Neuron (in vitro differentiated cells): ENCODE results near the gene CHTF18.
"Not testable (repeated sequence)": the region's sequence is repeated elsewhere in the genome, so short reads cannot be mapped to it uniquely, and the experiment has no call there.

Experiments used
- H2AFZ ChIP-seq: one replicate; pipeline ENCODE4 v1.6.1; 2013; ENCODE audit warnings: low read depth, mild to moderate bottlenecking, inconsistent platforms, low read length, moderate library complexity
- H3K27me3 ChIP-seq: one replicate; pipeline ENCODE4 v1.6.1; 2013; ENCODE audit warnings: low read length; ENCODE audit not compliant: insufficient read depth
- H3K36me3 ChIP-seq: one replicate; pipeline ENCODE4 v1.6.1; 2013; ENCODE audit warnings: low read length; ENCODE audit not compliant: insufficient read depth
- H3K4me1 ChIP-seq: one replicate; pipeline ENCODE4 v1.6.1; 2013; ENCODE audit warnings: low read length; ENCODE audit not compliant: insufficient read depth
- H3K4me3 ChIP-seq: 2 replicates; pipeline ENCODE4 v1.5.1; 2013; ENCODE audit warnings: mild to moderate bottlenecking, low read length, moderate library complexity
- H3K9me3 ChIP-seq: one replicate; pipeline ENCODE4 v1.6.1; 2013; ENCODE audit warnings: low read length

Gene CHTF18

DNA sequence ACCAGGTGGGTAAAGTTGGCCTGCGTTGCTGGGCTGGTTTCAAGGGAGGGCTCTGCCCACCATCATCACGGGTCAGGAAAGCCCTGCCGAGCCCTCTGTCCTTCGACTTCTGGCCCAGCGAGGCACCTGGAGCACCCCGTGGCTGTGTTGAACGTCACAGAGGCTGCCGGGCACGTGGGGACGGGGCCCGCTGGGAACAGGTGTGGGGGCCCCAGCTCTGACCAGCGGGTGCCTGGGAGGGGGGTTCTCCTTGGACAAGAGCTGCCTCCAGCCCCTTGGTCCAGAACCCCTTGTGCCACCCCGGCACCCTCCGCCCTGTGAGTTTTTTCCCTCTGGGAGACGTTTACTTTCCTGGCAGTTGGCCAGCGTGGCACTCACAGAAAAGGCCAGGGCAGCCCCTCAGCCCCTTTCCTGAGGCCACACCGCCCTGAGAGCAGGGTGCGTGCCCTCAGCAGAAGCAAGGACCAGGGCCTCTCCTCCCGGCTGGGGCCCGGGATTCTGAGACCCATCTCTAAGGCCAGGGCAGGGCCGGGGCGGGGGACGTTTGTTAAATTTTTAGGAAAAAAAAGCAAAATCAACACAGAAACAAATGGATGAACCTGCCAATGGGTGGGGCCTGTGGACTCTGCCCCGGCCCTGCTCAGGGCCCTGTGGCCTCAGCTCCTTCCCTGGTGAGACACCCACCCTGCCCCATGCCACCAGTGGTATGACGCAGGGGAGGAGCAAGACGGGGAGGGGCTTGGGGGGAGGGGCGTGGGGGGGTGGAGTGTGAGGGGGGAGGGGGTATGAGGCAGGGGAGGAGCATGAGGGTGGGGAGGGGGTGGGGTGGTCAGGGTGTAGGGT, 43.4 kb downstream of the CHTF18 start:
- Histone ChIP-seq H3K36me3 (no peaks in the 10 kb centered on the region), H3K27me3 (peaks cover 17% of the 10 kb centered on the region), H3K4me1 (no peaks in the 10 kb centered on the region), H3K9me3 (peaks cover 13% of the 10 kb centered on the region), H3K4me3 (no peak overlapping the region), H2AFZ (no peak overlapping the region)

DNA sequence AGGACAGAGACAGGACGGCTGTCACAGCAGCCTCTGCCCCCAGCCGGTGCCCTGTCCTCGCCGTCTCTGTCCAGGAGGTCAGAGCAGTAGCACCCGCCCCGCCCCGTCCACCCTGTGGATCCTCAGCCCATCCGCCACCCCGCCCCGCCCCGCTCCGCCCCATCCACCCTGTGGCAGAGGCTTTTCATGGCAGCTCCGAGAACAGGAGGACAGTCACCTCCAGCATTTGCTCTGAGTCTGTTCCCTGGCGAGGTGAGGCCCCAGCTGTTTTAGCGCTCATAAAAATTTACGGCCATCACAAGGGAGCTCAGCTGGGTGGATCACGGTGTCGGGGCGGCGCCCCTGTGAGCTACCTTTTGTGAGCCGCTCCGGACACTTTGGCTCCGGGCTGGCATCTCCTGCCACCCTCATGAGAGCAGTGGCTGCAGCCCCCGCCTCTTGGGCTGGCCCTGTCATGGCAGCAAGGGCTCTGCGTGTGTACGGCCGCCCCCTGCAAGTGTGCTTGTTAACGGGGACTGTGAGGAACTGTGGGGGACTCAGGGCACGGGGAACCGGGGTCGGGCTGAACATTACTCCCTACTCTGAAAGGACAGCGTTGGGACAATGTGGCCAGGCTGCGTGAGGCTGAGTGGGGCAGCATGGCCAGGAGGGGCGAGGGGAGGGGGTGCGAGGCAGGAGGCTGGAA, 44.4 kb downstream of the CHTF18 start:
- no peak overlapping the region for H3K4me3 ChIP-seq
- peaks cover 13% of the 10 kb centered on the region for H3K9me3 ChIP-seq
- H2AFZ ChIP-seq, result no peak overlapping the region
- no peaks in the 10 kb centered on the region for H3K4me1 ChIP-seq
- no peaks in the 10 kb centered on the region for H3K36me3 ChIP-seq
- peaks cover 9% of the 10 kb centered on the region for H3K27me3 ChIP-seq

GRCh38 chr16:833411-833810, 45.0 kb downstream of the CHTF18 start:
- Histone ChIP-seq H3K4me3 (no peak overlapping the region), H3K9me3 (peaks cover 13% of the 10 kb centered on the region), H2AFZ (no peak overlapping the region), H3K4me1 (no peaks in the 10 kb centered on the region), H3K36me3 (no peaks in the 10 kb centered on the region), H3K27me3 (peaks cover 5% of the 10 kb centered on the region)

DNA sequence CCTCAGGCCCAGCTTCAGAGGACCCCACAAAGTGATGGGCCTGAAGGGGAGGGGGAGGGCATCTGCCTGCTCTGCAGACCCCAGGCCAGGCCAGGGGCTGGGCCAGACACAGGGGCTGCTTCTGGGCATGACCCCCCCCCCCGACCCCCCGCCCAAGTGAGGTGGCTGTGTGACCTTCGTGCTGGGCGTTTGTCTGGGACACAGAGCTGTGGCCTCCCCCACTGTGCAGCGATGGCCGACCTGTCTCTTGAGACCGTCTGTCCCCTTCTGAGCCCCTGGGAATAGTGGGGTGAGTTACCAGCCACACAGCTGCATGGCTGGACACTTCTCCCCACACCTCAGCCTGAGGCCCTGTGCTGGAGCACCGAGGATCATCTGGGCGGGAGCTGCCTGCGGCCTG, 47.0 kb downstream of the CHTF18 start:
- H3K4me1 ChIP-seq, result no peaks in the 10 kb centered on the region
- no peaks in the 10 kb centered on the region for H3K36me3 ChIP-seq
- H3K27me3 ChIP-seq, result no peaks in the 10 kb centered on the region
- H3K4me3 ChIP-seq, result no peak overlapping the region
- no peak overlapping the region for H2AFZ ChIP-seq
- H3K9me3 ChIP-seq, result peaks cover 11% of the 10 kb centered on the region

DNA sequence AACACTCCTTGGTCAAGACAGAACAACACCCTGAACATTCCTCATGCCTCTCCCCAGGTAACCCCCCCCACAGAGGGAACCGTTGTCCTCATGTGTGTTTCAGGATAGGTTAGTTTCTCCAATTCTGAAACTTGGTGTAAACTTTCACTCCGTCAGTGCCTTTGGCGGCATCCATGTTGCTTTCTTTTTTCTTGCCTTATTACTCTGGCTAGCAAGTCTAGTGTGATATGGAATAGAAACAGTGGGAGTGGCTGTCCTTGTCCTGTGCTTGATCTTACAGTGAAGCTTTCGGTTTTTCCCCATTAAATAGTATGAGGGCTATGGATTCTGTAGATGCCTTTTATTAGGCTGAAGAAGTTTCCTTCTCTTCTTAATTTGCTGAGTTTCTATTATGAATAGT, 47.8 kb downstream of the CHTF18 start:
- Histone ChIP-seq H3K4me1 (no peaks in the 10 kb centered on the region), H3K27me3 (no peaks in the 10 kb centered on the region), H3K36me3 (no peaks in the 10 kb centered on the region), H3K9me3 (peaks cover 8% of the 10 kb centered on the region), H3K4me3 (no peak overlapping the region), H2AFZ (no peak overlapping the region)

DNA sequence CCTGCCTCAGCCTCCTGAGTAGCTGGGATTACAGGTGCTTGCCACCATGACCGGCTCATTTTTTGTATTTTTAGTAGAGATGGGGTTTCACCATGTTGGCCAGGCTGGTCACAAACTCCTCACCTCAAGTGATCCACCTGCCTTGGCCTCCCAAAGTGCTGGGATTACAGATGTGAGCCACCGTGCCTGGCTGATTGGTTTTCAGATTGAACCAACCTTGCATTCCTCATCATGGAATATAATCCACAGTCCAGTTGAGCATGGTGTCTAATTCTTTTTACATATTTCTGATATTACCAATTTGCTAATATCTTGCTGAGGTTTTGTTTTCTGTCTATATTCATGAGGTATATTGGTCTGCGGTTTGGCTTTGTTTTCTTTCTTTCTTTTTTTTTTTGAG, 48.4 kb downstream of the CHTF18 start:
- not testable (repeated sequence) for H3K4me3 ChIP-seq, H2AFZ ChIP-seq, H3K4me1 ChIP-seq, H3K9me3 ChIP-seq, H3K36me3 ChIP-seq, H3K27me3 ChIP-seq

DNA sequence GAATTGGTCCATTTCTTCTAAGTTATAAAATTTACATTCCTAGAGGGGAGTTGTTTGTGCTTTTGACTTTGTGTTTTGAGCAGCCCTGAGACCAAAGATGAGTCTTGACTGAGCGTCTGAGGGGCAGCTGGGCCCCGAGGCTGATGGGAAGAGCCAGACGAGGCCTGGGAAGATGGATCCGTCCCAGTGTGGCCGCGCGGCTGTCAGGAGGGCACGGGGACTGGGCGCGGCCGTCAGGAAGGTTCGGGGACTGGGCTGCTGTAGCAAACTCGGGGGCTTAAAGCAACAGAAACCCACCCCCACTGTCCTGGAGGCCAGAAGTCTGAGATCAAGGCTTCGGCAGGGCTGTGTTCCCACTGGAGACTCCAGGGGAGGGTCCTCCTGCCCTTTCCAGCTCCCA, 50.3 kb downstream of the CHTF18 start:
- H3K36me3 ChIP-seq, result no peaks in the 10 kb centered on the region
- no peak overlapping the region for H2AFZ ChIP-seq
- H3K27me3 ChIP-seq, result no peaks in the 10 kb centered on the region
- H3K4me3 ChIP-seq, result no peak overlapping the region
- peaks cover 12% of the 10 kb centered on the region for H3K4me1 ChIP-seq
- H3K9me3 ChIP-seq, result peaks cover 8% of the 10 kb centered on the region

DNA sequence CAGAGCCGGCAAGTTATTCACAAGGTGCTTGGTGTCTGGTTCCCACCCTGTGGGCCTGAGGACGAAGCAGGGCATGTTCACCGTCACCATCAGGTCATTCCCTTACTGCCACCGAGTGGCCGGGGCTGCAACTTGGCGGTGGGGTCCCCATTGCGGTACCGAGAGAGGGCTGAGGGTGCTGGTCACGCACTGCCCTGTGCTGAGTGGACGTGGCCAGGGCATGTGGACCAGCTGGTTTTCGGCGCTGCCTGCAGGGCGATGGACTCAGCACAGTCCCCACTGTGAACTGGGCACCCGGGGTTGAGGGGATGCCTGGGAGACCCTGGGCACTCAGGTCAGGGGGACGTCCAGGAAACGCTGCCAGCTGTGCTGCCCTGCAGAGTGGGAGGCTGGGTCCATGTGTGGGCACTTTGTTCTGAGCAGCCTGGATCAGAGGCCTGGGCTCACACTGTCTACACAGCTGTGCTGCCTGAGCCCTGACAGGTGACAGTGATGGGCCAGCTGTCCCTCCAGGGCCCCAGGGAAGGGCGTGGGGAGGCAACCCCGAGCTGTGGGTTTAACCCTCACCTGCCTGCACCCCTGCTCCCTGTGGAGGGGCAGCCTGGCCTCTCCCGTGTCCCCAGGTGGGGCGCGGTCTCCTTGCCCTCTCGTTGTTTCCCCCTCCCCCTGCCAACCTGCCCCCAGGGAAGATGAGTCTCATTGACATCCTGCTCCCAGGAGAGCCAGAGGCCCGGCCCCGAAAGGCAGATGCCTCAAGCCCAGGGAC, 51.4 kb downstream of the CHTF18 start:
- peaks cover 10% of the 10 kb centered on the region for H3K9me3 ChIP-seq
- H3K4me3 ChIP-seq, result no peak overlapping the region
- H3K36me3 ChIP-seq, result no peaks in the 10 kb centered on the region
- H2AFZ ChIP-seq, result no peak overlapping the region
- no peaks in the 10 kb centered on the region for H3K27me3 ChIP-seq
- peaks cover 12% of the 10 kb centered on the region for H3K4me1 ChIP-seq

- H3K4me3 ChIP-seq, result no peak overlapping the region
- H3K36me3 ChIP-seq, result no peaks in the 10 kb centered on the region
- no peaks in the 10 kb centered on the region for H3K27me3 ChIP-seq
- H3K4me1 ChIP-seq, result peaks cover 12% of the 10 kb centered on the region
- no peak overlapping the region for H2AFZ ChIP-seq
- H3K9me3 ChIP-seq, result peaks cover 6% of the 10 kb centered on the region
Measured at GRCh38 chr16:840561-841454, 52.4 kb downstream of the CHTF18 start.

DNA sequence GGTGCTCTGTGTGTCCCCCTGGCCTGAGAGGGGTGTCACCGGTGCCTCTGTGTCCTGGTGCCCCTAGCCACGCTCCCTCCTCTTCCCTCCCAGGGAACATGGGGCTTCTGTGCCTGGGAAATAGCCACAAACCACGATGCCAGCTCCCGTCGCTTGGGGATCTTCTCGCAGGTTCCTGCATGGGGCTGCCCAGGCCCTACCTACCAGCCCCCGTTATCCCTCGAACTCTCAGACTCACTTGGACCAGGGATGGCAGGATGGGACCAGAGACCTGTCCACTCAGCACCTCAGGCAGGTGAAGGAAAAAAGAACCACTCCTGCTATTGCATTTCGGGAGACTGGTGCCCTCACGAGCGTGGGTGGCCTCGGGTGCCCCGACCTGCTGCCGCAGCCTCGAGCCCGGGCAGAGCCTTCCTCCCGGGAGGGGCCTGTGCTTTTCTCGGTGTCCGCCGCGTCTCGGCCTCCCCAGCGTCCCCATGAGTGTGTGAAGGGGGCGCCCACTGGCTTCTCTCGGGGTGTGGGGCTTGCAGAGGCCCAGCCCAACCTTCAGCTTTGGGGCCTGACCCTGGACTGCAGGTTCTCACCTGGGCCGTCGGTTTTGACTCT, 53.1 kb downstream of the CHTF18 start:
- Histone ChIP-seq H3K4me3 (no peak overlapping the region), H3K4me1 (peaks cover 12% of the 10 kb centered on the region), H3K36me3 (no peaks in the 10 kb centered on the region), H2AFZ (no peak overlapping the region), H3K27me3 (no peaks in the 10 kb centered on the region), H3K9me3 (peaks cover 2% of the 10 kb centered on the region)

- Histone ChIP-seq H3K4me3 (no peak overlapping the region), H3K4me1 (peaks cover 12% of the 10 kb centered on the region), H3K36me3 (no peaks in the 10 kb centered on the region), H2AFZ (no peak overlapping the region), H3K27me3 (no peaks in the 10 kb centered on the region), H3K9me3 (peaks cover 2% of the 10 kb centered on the region)
Measured at GRCh38 chr16:842061-842476, 53.6 kb downstream of the CHTF18 start.
